Measurements from ENCODE around the gene SPTLC1. TPM values are rescaled to one million over a fixed set of nuclear protein-coding genes. Genes with fewer than 3 reads are reported as not detected.
"Not testable (repeated sequence)": the region's sequence is repeated elsewhere in the genome, so short reads cannot be mapped to it uniquely, and the experiment has no call there.

SPTLC1 gene
- total RNA-seq, 1 experiment from 2014 or later = 72.7 TPM

DNA sequence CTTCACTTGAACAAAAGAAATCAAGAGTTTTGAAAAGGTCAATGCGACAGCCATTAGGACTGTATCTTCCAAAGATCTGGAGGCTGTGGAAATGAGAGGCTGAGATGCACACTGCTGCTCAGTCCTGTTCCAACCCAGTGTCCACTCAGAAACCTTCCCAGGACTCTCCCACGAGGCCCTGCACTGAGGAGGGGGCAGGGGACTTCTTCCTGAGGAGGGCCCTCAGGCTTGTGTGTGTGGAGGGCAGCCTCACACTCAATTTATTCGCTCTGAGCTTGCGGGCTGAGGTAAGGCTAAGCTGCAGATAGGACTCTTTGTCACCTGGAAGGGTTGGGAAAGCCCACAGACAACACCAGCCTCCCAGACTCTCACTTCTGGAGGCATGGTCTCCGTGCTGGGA is 95.6 kb downstream of the SPTLC1 start:
- no TSS peak for BruUV-seq (replicated peaks)
- Mint-ChIP-seq H3K27me3 (ENCODE audit: unreplicated experiment) (no peaks in the 10 kb centered on the region), H3K36me3 (ENCODE audit: insufficient read depth, unreplicated experiment) (no peaks in the 10 kb centered on the region), H3K27ac (ENCODE audit: unreplicated experiment) (no peak overlapping the region), H3K4me1 (ENCODE audit: low read depth, unreplicated experiment) (no peaks in the 10 kb centered on the region), H3K4me3 (ENCODE audit: low read depth, unreplicated experiment) (no peak overlapping the region), H3K9me3 (ENCODE audit: low read depth, unreplicated experiment) (no peaks in the 10 kb centered on the region)
- intact Hi-C loops (cut with micrococcal nuclease; ENCODE audit: unreplicated experiment) = no loop called here
- CTCF ChIA-PET = no interaction called here
- TF ChIP-seq, protein P1, sequence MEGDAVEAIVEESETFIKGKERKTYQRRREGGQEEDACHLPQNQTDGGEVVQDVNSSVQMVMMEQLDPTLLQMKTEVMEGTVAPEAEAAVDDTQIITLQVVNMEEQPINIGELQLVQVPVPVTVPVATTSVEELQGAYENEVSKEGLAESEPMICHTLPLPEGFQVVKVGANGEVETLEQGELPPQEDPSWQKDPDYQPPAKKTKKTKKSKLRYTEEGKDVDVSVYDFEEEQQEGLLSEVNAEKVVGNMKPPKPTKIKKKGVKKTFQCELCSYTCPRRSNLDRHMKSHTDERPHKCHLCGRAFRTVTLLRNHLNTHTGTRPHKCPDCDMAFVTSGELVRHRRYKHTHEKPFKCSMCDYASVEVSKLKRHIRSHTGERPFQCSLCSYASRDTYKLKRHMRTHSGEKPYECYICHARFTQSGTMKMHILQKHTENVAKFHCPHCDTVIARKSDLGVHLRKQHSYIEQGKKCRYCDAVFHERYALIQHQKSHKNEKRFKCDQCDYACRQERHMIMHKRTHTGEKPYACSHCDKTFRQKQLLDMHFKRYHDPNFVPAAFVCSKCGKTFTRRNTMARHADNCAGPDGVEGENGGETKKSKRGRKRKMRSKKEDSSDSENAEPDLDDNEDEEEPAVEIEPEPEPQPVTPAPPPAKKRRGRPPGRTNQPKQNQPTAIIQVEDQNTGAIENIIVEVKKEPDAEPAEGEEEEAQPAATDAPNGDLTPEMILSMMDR (IDR thresholded peaks at IDR 0.05; ENCODE audit: unreplicated experiment) = no peak
- DNase-seq = no peak

DNA sequence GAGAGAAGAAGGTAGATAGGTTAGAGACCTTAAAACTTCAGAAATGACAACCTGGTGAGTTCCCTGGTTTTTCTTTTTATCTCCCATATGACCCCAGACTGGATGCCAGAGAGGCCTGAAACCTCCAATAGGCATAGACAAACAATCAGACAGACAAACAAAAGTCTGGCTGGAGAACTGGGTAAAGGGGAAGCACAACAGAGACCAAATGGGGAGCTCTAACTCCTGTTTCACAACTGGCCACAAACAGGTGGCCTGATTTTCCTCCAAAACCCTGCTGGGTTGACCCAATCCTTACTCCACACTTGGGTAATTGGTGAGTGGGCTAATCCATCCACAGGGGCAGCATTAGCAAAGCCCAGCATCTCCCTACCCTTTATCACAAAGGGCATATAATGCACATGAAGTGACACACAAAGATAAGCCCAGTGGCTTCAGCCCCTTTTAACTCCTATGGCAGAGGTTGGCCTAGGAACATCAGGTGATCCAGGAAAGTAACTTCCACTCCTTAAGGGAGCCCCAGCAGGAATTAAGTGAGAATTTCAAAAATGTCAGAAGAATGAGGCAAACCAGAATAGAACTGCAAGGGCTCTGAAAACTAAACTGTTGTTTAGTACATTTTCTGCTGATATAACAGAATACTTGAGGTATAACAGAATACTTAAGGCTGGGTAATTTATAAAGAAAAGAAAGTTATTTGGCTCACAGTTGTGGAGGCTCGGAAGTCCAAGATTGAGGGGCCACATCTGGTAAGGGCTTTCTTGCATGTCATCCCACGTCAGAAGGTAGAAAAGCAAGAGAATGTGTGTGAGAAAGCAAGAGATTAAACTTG is 104.3 kb downstream of the SPTLC1 start:
- Mint-ChIP-seq H3K4me3 (ENCODE audit: low read depth, unreplicated experiment) (no peak overlapping the region), H3K27me3 (ENCODE audit: unreplicated experiment) (no peaks in the 10 kb centered on the region), H3K4me1 (ENCODE audit: low read depth, unreplicated experiment) (no peaks in the 10 kb centered on the region), H3K9me3 (ENCODE audit: low read depth, unreplicated experiment) (no peaks in the 10 kb centered on the region), H3K27ac (ENCODE audit: unreplicated experiment) (no peak overlapping the region), H3K36me3 (ENCODE audit: insufficient read depth, unreplicated experiment) (no peaks in the 10 kb centered on the region)
- no TSS peak for BruUV-seq (replicated peaks)
- no peak for DNase-seq
- intact Hi-C loops (cut with micrococcal nuclease; ENCODE audit: unreplicated experiment) = no loop called here
- TF ChIP-seq, protein P1 (IDR thresholded peaks at IDR 0.05; ENCODE audit: unreplicated experiment) = no peak
- CTCF ChIA-PET = no interaction called here

DNA sequence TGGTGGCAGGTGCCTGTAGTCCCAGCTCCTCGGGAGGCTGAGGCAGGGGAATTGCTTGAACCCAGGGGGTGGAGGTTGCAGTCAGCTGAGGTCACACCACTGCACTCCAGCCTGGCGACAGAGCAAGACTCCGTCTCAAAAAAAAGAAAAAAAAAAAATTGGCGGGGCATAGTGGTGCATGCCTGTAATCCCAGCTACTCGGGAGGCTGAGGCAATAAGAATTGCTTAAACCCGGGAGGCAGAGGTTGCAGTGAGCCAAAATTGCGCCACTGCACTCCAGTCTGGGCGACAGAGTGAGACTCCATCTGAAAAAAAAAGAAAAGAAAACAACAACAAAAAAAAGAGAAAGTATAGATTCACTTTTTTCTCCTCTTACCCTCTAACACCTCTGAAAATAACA is 105.0 kb downstream of the SPTLC1 start:
- H3K27ac Mint-ChIP-seq (ENCODE audit: unreplicated experiment); H3K4me1 Mint-ChIP-seq (ENCODE audit: low read depth, unreplicated experiment); DNase-seq; H3K36me3 Mint-ChIP-seq (ENCODE audit: insufficient read depth, unreplicated experiment); BruUV-seq (replicated peaks); intact Hi-C loops (cut with micrococcal nuclease; ENCODE audit: unreplicated experiment); H3K27me3 Mint-ChIP-seq (ENCODE audit: unreplicated experiment); H3K9me3 Mint-ChIP-seq (ENCODE audit: low read depth, unreplicated experiment); H3K4me3 Mint-ChIP-seq (ENCODE audit: low read depth, unreplicated experiment); CTCF ChIA-PET: not testable (repeated sequence)

DNA sequence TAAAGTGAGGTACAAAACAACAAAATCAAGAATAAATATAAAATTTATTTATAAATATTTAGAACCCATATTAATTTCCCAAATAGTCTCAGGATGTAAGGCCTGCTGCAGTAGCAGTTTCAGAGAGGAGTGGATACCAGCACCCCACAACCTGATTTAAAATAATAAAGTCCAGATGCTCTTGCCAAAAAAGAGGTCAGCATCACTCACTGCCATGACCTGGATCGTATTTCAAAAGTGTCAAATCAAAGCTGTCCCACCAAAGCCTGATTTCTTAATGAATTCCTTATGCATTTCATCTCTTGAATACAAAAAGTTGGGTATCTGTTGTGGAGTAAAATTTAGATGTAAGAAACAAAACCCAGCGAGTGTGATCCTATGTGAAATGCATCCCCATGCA is 107.2 kb downstream of the SPTLC1 start:
- Mint-ChIP-seq H3K27me3 (ENCODE audit: unreplicated experiment) (no peaks in the 10 kb centered on the region), H3K36me3 (ENCODE audit: insufficient read depth, unreplicated experiment) (no peaks in the 10 kb centered on the region), H3K9me3 (ENCODE audit: low read depth, unreplicated experiment) (no peaks in the 10 kb centered on the region), H3K4me3 (ENCODE audit: low read depth, unreplicated experiment) (no peak overlapping the region), H3K4me1 (ENCODE audit: low read depth, unreplicated experiment) (no peaks in the 10 kb centered on the region), H3K27ac (ENCODE audit: unreplicated experiment) (no peak overlapping the region)
- BruUV-seq (replicated peaks) = no TSS peak
- CTCF ChIA-PET = no interaction called here
- intact Hi-C loops (cut with micrococcal nuclease; ENCODE audit: unreplicated experiment) = no loop called here
- TF ChIP-seq, protein P1 (IDR thresholded peaks at IDR 0.05; ENCODE audit: unreplicated experiment) = no peak
- DNase-seq = no peak

DNA sequence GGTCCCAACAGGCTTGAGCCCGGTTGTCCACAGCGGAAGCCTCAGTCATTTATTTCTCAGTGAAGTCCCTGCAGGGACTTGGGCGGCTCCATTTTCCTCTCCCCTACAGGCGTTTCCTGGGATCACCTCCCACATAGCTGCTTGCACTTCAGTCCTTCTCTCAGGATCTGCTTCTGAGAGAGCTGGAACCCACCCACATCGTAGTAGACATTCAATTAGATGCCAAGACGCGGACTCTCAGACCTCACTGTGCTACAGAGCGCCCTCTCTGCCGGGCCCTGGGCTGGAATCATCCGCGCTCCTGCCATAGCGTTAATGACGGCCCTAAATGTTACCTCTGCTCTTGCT is 111.2 kb downstream of the SPTLC1 start:
- no peaks in the 10 kb centered on the region for H3K4me1 Mint-ChIP-seq (ENCODE audit: low read depth, unreplicated experiment)
- DNase-seq = no peak
- TF ChIP-seq, protein P1 (IDR thresholded peaks at IDR 0.05; ENCODE audit: unreplicated experiment) = no peak
- no TSS peak for BruUV-seq (replicated peaks)
- no peak overlapping the region for H3K27ac Mint-ChIP-seq (ENCODE audit: unreplicated experiment)
- H3K36me3 Mint-ChIP-seq (ENCODE audit: insufficient read depth, unreplicated experiment) = no peaks in the 10 kb centered on the region
- intact Hi-C loops (cut with micrococcal nuclease; ENCODE audit: unreplicated experiment) = no loop called here
- CTCF ChIA-PET = no interaction called here
- H3K27me3 Mint-ChIP-seq (ENCODE audit: unreplicated experiment) = peaks cover 23% of the 10 kb centered on the region
- H3K4me3 Mint-ChIP-seq (ENCODE audit: low read depth, unreplicated experiment) = no peak overlapping the region
- no peaks in the 10 kb centered on the region for H3K9me3 Mint-ChIP-seq (ENCODE audit: low read depth, unreplicated experiment)

All from Calu3 (cell line).